GM18498 (cell line): ENCODE results near the gene RNASEL.

Experiments used
- ATAC-seq: cut with Tn5 transposase; IDR thresholded peaks from one replicate; pipeline ENCODE4 v1.9.1; 2021; ENCODE audit warnings: mild to moderate bottlenecking, moderate library complexity; ENCODE audit not compliant: unreplicated experiment

The RNASEL gene

DNA sequence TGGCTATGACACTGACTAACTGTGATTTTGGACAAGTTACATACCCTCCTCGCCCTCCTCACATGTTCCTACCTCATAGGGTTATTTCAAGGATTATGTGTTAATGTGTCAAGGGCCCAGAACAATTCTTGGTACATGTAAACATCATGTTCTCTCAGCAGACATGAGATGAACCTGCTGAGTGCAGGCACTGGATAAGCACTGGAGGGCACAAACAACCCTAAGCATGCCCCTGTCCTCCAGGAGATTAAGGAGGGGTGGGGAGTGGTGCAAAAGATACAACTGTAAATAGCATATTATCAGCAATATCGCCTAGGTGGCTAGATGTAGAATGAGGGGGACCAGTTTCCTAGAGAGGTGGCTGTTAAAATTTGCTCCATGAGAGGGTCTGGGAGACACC lies 32.9 kb upstream of the RNASEL start:
- ATAC-seq, result no peak

DNA sequence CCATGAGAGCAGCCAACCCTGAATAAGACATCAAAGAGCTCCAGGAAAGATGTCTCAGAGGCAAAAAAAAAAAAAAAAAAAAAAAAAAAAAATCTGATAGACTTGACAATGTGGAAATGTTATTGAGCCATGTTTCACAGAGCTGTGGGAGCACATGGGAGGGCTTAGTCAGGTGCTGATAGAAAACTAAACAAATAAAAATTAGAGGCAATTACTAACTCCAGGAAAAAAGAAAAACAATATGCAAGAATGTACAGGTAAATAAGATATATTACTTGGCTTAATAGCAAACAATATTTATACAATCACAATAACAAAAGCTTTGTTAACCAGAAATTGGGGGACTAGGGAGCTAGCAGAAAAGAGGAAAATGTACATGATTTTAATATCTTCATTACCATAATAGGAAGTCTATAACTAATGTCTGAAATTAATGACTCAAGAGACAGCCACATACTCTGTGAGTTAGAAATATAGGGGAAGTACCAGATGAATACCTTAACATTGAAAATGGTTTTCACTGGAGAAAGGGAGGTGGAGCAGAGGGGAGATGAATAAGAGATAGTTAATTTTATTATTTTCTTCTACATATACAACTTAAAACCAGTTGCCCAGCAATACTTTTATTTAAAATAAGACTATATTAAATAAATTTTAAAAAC lies 32.0 kb upstream of the RNASEL start:
- ATAC-seq, result no peak

DNA sequence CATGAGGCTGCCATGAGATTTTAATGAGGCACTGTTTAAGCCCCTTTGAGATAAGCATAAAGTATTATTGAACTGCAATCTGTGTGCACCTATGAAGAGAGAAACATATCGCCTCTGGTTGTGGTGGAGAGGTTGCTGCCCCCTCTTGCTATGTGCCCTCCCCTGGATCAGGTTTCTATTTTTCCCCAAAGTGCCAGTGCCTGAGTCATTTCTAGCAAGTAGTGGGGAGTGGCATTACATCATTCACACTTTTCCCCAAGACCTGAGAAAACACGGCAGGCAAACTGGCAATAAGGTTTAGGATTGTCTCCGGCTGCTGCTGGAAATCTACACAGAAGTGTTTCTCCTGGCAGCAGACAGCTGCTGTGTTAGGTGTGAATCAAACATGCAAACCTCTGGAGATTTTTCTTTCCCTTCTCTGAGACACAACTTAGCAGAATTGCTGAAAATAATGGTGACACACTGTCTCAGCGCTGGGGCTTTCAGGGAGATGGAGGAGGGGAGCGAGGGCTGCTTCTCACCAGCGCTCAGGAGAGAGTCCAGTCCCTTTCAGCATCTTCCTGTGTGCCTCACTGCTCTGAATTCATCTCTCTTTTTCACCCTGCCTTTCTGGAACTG lies 28.8 kb upstream of the RNASEL start:
- no peak for ATAC-seq

DNA sequence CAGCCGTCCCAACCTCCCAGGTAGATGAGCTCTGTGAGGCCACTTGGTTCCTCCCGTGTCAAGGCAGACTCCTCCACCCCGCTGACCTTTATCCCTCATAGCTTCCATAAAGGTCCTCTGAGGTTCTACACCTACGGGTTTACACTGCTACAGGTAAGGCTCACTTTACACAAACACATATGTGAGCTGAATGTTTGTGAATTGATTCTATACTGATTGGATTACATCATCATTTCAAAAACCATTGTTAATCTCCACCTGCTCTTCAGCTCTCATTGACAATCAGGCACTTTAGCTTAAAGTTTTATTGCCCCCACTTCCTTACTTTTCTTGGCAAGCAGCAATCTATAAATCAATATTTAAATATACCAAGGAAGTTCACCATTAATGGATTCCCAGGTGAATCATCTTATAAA lies 28.0 kb upstream of the RNASEL start:
- no peak for ATAC-seq

DNA sequence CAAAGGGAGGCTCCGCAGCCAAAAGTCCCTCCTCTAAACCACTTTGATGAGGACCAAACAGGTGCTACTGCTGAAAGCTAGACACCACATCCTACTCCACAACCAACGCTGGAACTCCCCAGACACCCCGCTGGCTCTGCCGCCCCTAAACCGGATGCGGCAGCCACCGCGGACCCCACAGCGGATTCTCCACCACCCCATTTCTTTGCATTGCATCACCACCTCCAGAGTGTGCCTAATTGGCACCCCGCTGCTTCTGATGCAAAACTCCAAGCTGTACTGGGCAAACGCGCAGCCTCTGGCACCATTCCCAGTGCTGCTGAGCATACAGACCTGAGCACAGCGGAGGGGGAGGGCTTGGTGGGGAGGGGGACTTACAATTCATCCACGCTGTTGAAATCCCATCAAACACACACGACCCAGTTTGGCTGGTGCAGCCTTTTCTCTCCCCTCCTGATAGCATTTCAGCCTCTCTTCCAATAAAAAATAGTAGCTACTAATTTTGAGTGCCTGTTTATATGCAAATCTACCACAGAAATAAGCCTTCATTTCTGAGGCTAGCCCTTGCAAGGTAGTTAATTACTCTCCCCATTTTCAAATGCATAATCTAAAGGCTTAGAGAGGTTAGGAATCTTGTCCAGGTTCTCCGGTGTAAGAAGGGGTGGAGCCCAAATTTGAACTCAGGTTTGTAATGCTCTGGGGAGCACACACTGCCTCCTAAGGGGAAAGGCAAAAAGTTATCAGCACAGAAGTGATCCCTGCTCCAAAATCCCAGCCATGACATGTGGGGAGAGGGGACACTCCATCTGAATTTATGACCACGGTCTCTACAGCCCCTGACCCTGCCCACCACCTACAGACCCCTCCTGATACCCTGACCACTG lies 27.3 kb upstream of the RNASEL start:
- ATAC-seq, result peak; percentile 67

DNA sequence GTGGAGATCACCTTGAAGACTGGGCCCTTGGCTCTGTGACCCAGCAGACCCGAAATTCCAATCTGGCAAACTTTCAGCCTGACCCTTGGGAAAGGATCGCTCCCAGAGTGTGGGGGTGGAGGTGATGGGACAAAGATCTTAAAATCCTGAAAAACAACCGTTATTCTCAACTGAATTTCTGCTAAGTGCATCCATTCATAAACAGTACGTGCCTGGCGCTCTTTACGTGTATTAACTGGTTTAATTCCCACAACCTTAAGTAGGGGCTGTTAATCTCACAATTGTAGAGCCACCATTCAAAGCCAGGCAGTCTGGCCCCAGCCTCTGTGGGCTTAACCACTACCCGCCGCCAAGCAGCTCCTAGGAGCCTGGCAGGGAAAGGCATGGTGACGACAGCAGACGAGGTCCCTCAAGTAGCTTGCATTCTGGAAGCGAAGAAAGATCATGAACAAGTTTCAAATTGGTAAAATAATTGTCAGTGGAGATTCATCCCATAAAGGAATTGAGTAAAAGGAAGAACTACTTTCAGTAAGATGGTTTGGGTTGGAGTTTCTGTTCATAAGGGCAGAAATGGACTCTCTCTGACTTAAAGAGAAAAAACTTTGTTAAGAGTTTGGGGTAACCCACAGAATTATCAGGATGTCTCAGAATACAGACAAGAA lies 26.5 kb upstream of the RNASEL start:
- ATAC-seq, result peak; percentile 21

DNA sequence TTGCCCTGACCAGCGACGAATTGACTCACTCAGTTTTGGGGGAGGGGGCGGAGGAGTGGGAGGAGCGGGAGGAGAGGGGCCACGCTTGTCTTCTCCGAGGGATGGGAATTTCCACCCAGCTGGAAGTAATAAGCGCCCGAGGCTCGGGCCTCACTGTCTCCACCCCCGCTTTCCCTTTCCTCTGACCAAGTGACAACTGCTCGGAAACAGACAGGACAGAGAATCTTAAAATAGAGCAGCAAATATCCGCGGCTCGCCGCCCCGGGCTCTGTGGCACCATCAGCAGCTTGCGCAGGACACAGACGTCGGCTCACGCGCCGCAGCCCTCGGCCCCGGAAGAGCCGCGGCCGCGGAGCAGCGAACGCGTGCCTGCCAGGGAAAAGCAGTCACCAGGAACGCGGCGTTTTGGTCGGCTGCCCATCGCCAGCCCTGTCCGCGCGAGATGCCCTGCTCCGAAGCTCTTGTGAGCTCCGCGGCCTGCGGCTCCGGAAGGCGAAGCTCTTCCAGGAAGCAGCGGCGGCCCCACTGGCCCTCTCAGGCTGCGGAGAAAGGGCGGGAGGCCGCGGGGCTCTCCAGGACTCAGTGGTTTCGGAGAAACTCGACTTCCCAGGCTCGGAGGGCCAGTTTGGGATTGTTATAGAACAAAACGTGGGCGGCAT lies 25.9 kb upstream of the RNASEL start:
- peak; percentile 39 for ATAC-seq

DNA sequence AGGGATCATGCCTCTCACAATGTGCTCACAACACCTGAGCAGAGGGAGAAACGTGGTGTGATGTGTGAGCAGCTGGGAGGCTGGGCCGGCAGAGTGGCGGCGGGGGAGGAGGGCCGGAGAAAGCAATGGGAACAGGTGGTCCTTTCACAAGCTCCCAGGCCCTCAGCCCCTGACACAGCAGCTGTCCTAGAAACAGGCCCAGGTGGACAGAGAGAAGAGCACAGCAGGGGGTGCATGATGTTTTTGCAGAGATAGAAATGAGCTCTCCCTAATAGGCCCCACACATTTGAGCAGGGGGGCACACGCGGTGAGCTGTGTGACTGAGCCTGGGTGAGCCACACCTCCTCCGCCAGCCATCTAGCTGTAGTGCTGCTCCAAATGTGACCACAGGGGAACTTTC lies 22.7 kb upstream of the RNASEL start:
- no peak for ATAC-seq

DNA sequence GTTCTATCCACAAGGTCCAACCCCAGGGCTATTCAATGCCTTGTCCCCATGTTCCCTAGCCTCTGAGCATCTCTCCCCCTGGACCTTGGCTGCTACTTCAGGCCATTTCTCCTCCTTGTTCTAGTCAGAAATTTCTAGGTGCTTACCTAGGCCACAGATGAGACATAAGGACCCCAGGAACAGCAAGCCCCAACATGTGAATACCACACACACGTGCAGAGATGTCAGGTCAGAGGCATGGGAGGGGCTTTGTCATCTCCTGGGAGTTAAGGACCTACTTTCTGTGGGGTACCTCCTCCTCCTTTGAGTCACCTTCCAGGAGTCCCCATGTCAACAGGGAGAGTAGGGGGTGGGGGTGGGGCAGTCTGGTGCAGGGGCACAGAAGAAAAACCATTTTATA lies 22.3 kb upstream of the RNASEL start:
- ATAC-seq, result no peak

DNA sequence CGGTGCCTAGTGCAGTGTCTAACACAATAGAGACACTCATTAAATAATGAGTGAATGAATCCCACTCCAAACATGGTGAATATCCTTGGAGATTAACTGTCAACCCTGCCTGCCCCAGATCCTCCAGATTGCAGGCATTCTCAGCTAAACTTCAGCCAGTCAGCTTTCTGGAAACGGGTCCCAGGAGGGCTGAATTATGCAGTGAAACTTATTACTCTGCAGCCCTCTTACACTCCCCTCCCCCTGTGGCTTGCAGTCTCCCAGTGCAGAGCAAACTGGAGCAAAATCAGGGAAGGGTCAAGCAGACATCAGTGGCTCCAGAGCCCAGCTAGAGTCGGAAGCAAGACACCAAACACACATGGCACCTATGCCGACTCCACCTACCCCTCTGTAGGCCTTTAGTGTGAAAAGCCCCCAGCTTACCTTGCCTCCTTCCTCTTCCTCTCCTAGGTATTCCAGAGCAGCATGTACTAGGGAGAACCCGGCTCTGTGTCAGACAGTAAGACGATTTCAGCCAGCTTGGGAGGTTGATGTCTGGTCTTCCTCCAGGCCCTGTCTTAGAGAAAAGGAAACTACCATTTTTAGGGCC lies 21.6 kb upstream of the RNASEL start:
- ATAC-seq, result no peak

DNA sequence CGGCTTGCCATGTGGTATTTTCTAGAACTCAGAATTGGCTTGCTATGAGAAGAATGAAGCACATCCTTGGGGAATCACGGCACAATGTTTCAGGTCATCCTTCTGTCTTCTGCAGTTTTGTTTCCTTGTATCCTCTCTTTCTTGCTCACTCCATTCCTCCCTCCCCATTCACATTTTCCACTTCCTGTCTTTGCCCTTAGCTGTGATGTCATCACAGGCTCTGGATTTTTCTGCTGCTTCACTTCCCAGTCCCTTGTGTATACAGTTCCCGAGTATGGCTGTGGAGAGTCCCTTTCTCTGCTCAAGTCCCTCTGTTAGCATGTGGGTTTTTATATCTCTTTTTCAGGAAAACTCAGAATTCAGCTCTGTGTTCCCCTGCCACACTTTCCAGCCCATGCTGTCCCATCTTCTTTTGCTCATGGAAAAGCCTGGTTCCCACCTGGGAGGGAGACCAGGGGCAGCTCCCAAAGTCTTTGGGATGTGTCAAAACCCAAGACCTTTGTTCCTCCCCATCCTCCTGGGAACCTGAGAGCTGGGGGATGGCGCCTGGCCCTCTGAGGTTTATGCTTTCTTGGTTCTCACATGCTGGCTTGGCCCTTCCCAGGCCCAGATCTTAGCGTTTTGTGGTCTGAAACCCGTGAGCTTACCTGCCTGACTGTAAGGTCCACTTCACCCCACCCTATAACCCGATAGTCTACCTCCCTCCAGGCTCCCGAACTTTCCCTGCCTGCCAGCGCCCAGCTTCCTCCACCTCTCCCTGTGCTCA lies 20.0 kb upstream of the RNASEL start:
- no peak for ATAC-seq

DNA sequence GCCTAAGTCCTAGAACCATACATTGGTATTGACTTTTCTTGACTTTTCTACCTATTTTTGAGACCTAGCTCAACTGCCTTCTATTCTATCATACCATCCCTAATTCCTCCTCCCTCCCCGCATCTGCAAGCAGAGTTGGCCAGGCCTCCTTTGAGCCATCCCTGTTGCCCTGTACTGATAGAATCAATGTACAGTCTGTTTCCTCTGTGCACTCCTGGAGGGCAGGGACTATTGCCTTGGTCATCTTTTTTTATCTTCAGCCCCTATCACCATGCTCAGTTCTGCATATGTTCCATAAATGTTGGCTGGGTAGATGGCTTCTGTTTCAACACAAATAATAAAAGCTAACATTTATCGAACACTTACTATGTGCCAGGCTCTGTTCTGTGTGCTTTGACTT lies 19.2 kb upstream of the RNASEL start:
- no peak for ATAC-seq

DNA sequence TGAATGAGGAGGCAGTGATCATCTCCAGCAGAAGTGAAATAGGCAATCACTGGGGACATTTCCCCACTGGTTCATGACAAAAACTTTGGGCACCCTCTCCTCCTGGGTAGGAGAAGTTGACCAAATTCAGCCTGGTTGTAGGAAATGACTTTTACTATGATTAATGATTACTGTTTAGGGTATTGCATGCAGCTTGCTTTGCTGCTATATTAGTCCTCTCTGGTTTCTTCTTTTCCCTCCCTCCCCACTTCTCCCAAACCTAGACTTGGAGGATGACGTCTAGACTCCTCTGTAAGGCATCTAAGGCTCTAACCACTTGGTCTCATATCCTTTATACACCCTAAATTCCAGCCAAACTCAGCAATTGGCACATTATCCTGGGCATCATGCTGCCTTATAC lies 18.5 kb upstream of the RNASEL start:
- no peak for ATAC-seq

DNA sequence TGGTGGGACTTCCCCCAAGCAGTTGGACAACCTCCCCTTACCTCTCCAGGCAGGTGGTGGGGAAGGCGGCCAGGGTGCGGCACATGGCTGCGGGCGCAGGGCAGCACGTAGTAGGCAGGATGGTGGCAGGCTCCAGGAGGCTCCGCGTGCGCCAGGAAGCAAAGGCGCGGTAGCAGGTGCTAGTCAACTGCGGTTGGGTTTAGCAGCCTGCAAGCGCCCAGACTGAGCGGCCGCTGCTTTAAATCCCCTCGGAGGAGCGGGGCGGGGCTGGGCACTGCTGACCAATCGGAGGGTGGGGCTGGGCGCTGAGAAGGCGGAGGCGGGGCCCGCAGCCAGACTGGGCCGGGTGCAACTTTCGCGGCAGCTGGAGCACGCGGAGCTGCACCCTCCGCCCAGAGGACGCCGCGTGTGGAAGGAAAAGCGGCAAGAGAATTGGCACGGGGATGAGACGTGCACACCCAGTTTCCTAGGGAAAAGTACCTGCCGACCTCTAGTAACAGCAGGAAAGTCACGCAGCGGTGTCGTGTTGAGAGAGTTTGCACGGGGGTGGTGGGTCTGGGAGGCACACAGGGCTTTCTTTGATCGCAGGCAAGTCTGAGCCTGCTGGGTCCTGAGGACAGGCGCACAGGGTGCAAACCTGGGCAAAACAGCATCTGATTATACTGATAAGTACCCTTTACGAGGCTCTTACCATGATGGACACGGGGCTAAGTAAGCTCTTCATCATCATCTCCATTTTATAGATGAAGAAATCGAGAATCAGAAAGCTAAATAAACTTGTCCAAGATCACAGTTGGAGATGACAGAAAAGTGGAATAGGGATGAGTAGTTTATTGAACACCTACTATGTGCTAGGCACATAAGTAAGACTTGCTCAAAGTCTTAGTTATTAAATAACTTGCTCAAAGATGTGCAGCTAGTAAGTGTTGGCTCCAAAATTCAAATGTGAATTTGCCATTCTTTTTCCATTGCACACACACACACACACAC lies 15.4 kb upstream of the RNASEL start, which contains the start of gene RGS16:
Gene RGS16, minus strand, starts transcription at position 215 of the 990 bp plus-strand sequence. Its CDS starts 130 bp downstream, at position 85.
- ATAC-seq, result peak; percentile 91

DNA sequence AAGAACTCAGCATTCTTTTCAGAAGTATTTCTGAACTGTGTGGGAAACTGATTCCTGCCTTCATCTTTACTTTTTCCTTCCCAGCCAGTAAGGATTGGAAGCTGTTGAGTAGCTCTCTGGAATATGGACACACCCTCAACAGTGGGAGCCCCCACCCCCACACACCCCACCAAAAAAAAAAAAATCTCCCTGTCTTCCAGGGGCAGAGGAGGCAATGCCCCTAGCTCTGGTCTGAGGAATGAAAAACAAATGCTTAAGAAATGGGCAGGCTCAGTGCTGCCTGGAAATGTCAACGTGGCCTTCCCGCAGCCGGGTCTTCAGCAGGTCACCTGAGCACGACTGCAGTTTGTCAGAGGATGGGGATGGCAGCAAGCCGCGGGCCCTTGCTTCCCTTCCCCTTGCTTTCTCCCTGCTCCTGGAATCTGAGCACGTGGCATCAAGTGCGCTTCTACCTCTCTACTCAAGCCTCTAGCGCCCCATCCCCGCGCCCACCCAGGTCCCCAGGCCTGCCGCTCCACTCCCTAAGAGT lies 14.7 kb upstream of the RNASEL start:
- peak; percentile 9 for ATAC-seq

DNA sequence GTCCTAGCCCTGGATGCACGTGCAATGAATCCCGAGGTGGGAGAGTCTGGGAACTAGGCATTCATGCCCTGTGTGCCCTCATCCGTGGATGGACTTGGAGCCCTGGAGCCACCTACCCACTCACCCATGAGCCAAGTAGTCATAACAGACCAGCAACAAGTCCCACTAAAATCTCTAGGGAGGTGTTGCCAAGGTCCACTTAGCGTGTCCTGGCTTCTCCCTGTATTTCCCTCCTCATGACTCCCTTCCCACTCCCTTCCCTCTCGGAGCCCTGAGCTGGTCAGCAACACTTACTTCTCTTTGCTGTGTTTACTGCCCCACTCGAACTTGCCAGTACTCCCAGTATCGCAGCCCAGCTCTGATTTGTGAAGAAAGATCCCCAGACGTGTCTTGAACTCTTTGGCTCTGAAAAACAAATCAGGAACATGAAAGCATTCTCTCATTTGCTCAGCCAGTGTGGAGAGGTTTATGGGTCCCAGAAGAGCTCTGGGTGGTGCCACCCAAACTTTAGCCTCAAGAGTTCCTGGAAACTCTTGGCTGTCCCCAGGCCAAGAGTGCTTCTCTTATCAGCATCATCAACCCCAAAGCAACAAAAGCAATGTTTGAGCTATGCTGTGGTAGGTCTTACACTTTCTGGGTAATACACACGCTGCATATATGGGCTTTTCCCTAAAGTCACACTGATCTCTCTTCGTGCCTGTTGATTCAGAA lies 14.0 kb upstream of the RNASEL start:
- no peak for ATAC-seq

DNA sequence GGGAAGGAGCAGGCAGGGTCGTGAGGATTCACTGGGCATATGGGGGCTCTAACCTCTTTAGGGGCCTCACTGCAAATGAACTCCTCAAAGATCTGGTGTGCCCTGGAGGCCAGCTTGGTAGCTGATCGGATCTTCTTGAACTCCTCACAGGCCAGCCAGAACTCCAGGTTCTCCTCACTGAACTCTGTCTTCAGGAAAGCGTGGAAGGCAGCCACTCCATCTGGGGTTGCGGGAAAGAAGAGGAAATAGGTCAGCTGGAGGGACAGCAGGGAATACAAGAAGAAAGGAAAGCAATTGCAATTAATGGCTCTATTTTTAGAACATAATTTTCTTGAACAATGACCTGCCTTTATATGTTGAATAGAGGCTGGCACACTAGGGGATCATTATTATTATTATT lies 12.9 kb upstream of the RNASEL start:
- no peak for ATAC-seq

DNA sequence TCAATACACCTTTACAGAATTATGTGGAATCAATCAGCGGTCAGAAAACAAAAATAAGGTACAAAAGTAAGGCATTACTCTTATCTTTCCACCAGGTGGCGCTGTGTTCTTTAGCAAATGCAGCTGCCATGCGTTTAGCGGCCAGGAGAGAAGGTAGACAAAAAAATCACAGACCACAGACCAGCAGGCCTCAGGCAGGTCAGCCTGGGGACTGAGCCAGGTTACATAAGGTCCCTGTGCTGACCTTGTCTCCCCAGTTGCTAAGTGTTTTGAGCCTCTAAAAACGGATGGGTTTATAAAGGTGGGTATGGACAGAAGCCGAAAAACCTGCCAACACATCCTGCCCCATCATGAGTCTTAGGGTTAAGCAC lies 12.3 kb upstream of the RNASEL start:
- ATAC-seq, result no peak
